ENCODE results near the gene RIPOR1.

DNA sequence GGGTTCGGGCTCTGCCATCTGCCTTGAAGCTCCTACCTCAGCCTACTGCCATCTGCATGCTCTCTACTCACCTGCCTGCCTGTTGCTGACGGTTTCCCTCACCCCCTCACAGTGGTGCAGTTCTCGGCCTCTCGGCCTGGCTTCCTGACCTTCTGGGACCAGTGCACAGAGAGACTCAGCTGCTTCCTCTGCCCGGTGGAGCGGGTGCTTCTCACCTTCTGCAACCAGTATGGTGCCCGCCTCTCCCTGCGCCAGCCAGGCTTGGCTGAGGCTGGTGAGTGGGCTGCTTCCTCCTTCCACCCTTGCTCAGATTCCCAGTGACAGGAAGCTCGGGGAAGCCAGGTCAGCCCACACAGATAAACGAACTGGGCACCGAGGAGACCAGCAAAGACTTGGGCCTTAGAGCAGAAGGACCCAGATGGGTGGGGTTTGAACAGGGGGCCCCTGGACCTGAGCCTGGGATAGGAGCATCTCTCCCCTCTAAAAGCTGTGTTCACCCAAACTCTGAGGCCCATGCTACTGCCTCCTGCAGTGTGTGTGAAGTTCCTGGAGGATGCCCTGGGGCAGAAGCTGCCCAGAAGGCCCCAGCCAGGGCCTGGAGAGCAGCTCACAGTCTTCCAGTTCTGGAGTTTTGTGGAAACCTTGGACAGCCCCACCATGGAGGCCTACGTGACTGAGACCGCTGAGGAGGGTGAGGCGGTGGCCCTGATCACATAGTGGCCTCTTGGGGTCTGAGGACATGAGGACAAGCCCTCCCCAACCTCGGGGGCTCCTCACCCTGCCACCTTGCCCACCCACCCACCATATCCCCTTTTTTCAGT, 16.4 kb downstream of the RIPOR1 start:
- TF ChIP-seq, protein P1, sequence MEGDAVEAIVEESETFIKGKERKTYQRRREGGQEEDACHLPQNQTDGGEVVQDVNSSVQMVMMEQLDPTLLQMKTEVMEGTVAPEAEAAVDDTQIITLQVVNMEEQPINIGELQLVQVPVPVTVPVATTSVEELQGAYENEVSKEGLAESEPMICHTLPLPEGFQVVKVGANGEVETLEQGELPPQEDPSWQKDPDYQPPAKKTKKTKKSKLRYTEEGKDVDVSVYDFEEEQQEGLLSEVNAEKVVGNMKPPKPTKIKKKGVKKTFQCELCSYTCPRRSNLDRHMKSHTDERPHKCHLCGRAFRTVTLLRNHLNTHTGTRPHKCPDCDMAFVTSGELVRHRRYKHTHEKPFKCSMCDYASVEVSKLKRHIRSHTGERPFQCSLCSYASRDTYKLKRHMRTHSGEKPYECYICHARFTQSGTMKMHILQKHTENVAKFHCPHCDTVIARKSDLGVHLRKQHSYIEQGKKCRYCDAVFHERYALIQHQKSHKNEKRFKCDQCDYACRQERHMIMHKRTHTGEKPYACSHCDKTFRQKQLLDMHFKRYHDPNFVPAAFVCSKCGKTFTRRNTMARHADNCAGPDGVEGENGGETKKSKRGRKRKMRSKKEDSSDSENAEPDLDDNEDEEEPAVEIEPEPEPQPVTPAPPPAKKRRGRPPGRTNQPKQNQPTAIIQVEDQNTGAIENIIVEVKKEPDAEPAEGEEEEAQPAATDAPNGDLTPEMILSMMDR (conservative IDR thresholded peaks at IDR 0.05; ENCODE audit: low read depth, low read length), result no peak
- TF ChIP-seq POLR2A (IDR thresholded peaks at IDR 0.05; ENCODE audit: low read depth, low read length) (no peak), CHD1 (IDR thresholded peaks at IDR 0.05; ENCODE audit: low read depth, low read length) (no peak), RFX5 (IDR thresholded peaks at IDR 0.05; ENCODE audit: low read depth, low read length) (no peak), BHLHE40 (IDR thresholded peaks at IDR 0.05; ENCODE audit: low read depth, low read length) (no peak), SMC3 (IDR thresholded peaks at IDR 0.05; ENCODE audit: low read depth, low read length) (no peak), MAFK (IDR thresholded peaks at IDR 0.05; ENCODE audit: low read depth, low read length) (no peak), NFE2L2 (IDR thresholded peaks at IDR 0.05; ENCODE audit: low read depth, low read length) (no peak)

Measured in IMR-90 (cell line).